H1 (cell line): ENCODE measurements around the gene NHP2. TPM values are rescaled to one million over a fixed set of nuclear protein-coding genes. Genes with fewer than 3 reads are reported as not detected.

Experiments used
- CTCF ChIP-seq, 3 experiments: IDR thresholded peaks; 1 replicate in 2 of 3; 2 replicates in 1 of 3; pipeline versions ENCODE4 v1.5.1 to v1.6.1; 2011; ENCODE audit warnings: low read length in 3 of 3, mild to moderate bottlenecking in 3 of 3, inconsistent platforms in 2 of 3, low read depth in 1 of 3, moderate library complexity in 1 of 3; ENCODE audit not compliant: insufficient read depth in 1 of 3; ENCODE audit errors: control extremely low read depth in 1 of 3
- EGR1 ChIP-seq: IDR thresholded peaks from 2 replicates; pipeline ENCODE4 v1.6.1; 2011; ENCODE audit warnings: low read depth, low read length, borderline replicate concordance
- HDAC2 ChIP-seq, 2 experiments: fragments of 300-600 bp in 1 of 2; sonication (generic) in 1 of 2; IDR thresholded peaks; 2 replicates each; pipeline ENCODE4 v1.6.1; 2011 to 2012; ENCODE audit warnings: low read depth in 2 of 2, low read length in 2 of 2, mild to moderate bottlenecking in 2 of 2, moderate library complexity in 2 of 2, borderline replicate concordance in 1 of 2, inconsistent platforms in 1 of 2
- HDAC6 ChIP-seq: IDR thresholded peaks from one replicate; pipeline ENCODE4 v1.7.1; 2012; ENCODE audit warnings: low read depth, mild to moderate bottlenecking, inconsistent platforms, low read length, moderate library complexity
- KDM1A ChIP-seq: fragments of 200-600, 300-600 bp; sonication (generic); IDR thresholded peaks from 2 replicates; pipeline ENCODE4 v1.7.1; 2016; ENCODE audit warnings: mild to moderate bottlenecking, low read length, borderline replicate concordance
- KDM5A ChIP-seq: fragments of 200-600 bp; IDR thresholded peaks from 2 replicates; pipeline ENCODE4 v1.7.1; 2012; ENCODE audit warnings: mild to moderate bottlenecking, low read length, inconsistent platforms, mixed read lengths
- MAFK ChIP-seq: IDR thresholded peaks from 2 replicates; pipeline ENCODE4 v1.6.1; 2012; ENCODE audit warnings: low read depth, mild to moderate bottlenecking, improper control_type of control experiment, low read length
- NRF1 ChIP-seq: IDR thresholded peaks from 2 replicates; pipeline ENCODE4 v1.6.1; 2011; ENCODE audit warnings: mild to moderate bottlenecking, low read depth, low read length, improper control_type of control experiment
- POLR2A ChIP-seq, 2 experiments: IDR thresholded peaks; 1 replicate in 1 of 2; 2 replicates in 1 of 2; pipeline ENCODE4 v1.6.1; 2011; ENCODE audit warnings: low read depth in 2 of 2, low read length in 2 of 2, mild to moderate bottlenecking in 2 of 2; ENCODE audit errors: control extremely low read depth in 1 of 2
- RBBP5 ChIP-seq: IDR thresholded peaks from 2 replicates; pipeline ENCODE4 v1.7.1; 2012; ENCODE audit warnings: low read depth, mild to moderate bottlenecking, inconsistent platforms, low read length, moderate library complexity, borderline replicate concordance
- RFX5 ChIP-seq: IDR thresholded peaks from 2 replicates; pipeline ENCODE4 v1.6.1; 2011; ENCODE audit warnings: low read depth, low read length, improper control_type of control experiment, borderline replicate concordance
- SAP30 ChIP-seq: fragments of 300-600 bp; sonication (generic); IDR thresholded peaks from 2 replicates; pipeline ENCODE4 v1.7.1; 2012; ENCODE audit warnings: low read length, moderate library complexity, mild to moderate bottlenecking, inconsistent platforms; ENCODE audit not compliant: insufficient read depth, insufficient replicate concordance
- SIN3A ChIP-seq, 2 experiments: IDR thresholded peaks in 1 of 2; conservative IDR thresholded peaks in 1 of 2; 2 replicates each; pipeline ENCODE4 v1.6.1; 2011 to 2012; ENCODE audit warnings: low read length in 2 of 2, improper control_type of control experiment in 1 of 2, low read depth in 1 of 2, mild to moderate bottlenecking in 1 of 2
- TBP ChIP-seq: IDR thresholded peaks from 2 replicates; pipeline ENCODE4 v1.6.1; 2011; ENCODE audit warnings: low read depth, low read length, improper control_type of control experiment
- ZNF274 ChIP-seq: IDR thresholded peaks from 2 replicates; pipeline ENCODE4 v1.7.0; 2012; ENCODE audit warnings: low read length, borderline replicate concordance; ENCODE audit errors: extremely low read depth
- polyA plus RNA-seq, 7 experiments: library from polyadenylated mRNA; depleted of rRNA in 3 of 7; stranded (reverse) in 5 of 7; unstranded in 2 of 7; fragments of >200 nt in 5 of 7; fragments of 200-250 nt in 2 of 7; gene quantifications; 1 replicate in 5 of 7; 2 replicates in 1 of 7; 4 replicates in 1 of 7; pipeline versions ENCODE4 v1.2.1 to v1.2.3, GENCODE V29; 2011 to 2013; ENCODE audit warnings: missing spikeins in 2 of 7, mixed read lengths in 2 of 7
- total RNA-seq: library from RNA; stranded (reverse); fragmentation: NEBNext Ultra II Directional; extraction: Animal tissue kit (Norgen Biotek cat#: 25700); gene quantifications from 2 replicates; pipeline ENCODE4 v1.2.1, GENCODE V29; 2021

NHP2 gene
- total and polyA plus RNA-seq, 2 of the 8 experiments (the other 6 are each of a cell fraction or from before 2014, with no cell fraction given), result 241 to 263 TPM

- no peak for TF ChIP-seq KDM5A
- peak in 1 of 2 experiments; percentile 67; a peak in 2 of 3 replicates for TF ChIP-seq POLR2A (IDR thresholded peaks at IDR 0.05; ENCODE audit: control extremely low read depth in 1 of 2, low read depth in 2 of 2, low read length in 2 of 2)
- TF ChIP-seq SAP30, result no peak
- TF ChIP-seq NRF1, result no peak
- TF ChIP-seq SIN3A (conservative IDR thresholded peaks at IDR 0.05 in 1 of 2, IDR thresholded peaks at IDR 0.05 in 1 of 2; ENCODE audit: low read depth in 1 of 2, low read length in 2 of 2), result peak; percentile 57 to 75; a peak in 3 of 4 replicates
- no peak for TF ChIP-seq KDM1A
- TF ChIP-seq HDAC2 (IDR thresholded peaks at IDR 0.05; ENCODE audit: borderline replicate concordance in 1 of 2, low read depth in 2 of 2, low read length in 2 of 2), result no peak
- no peak for TF ChIP-seq RFX5
- peak; percentile 71 for TF ChIP-seq EGR1
- peak; percentile 39; the same call in 1 of the 2 replicates for TF ChIP-seq TBP
- no peak for TF ChIP-seq HDAC6
- TF ChIP-seq RBBP5, result no peak
- no peak for TF ChIP-seq ZNF274
- peak in 1 of 3 experiments; percentile 7; a peak in 1 of 4 replicates for TF ChIP-seq CTCF (IDR thresholded peaks at IDR 0.05; ENCODE audit: control extremely low read depth in 1 of 3, insufficient read depth in 1 of 3, low read depth in 1 of 3, low read length in 3 of 3)
- TF ChIP-seq MAFK, result no peak
Measured at GRCh38 chr5:178113141-178113787, 40.4 kb downstream of the NHP2 start, which contains the start of gene N4BP3 (continued).
